ENCODE data around the gene TM9SF1.

DNA sequence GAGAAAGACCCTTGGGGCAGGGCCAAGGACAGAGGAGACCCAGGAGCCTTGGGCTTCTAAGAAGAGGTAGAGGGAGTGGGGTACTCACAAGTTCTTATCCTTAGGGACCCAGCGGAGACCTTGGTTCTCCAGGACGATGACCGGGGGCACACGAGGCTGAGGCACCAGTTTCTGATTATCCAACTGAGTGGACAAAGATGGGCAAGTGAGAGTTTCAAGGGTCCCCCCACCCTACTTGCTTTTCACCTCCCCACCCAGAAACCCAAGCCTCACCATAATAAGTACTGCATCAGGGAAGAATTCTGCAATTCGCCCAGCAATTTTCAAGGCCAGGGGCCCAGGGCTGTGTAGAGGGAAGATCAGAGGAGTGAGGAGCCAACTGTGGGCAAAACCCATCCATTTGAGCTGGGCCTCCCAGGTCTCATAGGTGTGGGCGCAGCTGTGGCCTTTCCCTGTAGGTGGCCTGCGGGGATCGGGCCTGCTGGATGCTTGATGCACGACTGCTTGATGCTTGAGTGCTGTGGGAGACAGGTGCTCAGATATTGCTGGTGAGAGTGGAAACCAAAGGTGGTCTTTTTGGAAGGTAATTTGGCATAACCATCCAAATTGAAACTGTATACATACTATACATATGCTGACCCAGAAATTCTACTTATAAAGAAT, 55.8 kb downstream of the TM9SF1 start:
- TF ChIP-seq, protein P1, sequence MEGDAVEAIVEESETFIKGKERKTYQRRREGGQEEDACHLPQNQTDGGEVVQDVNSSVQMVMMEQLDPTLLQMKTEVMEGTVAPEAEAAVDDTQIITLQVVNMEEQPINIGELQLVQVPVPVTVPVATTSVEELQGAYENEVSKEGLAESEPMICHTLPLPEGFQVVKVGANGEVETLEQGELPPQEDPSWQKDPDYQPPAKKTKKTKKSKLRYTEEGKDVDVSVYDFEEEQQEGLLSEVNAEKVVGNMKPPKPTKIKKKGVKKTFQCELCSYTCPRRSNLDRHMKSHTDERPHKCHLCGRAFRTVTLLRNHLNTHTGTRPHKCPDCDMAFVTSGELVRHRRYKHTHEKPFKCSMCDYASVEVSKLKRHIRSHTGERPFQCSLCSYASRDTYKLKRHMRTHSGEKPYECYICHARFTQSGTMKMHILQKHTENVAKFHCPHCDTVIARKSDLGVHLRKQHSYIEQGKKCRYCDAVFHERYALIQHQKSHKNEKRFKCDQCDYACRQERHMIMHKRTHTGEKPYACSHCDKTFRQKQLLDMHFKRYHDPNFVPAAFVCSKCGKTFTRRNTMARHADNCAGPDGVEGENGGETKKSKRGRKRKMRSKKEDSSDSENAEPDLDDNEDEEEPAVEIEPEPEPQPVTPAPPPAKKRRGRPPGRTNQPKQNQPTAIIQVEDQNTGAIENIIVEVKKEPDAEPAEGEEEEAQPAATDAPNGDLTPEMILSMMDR (IDR thresholded peaks at IDR 0.05), result no peak
- TF ChIP-seq POLR2A (IDR thresholded peaks at IDR 0.05; ENCODE audit: low read depth), result no peak
- no peak for TF ChIP-seq EP300 (IDR thresholded peaks at IDR 0.05)
- no peak for TF ChIP-seq POLR2AphosphoS5 (IDR thresholded peaks at IDR 0.05)

All from esophagus muscularis mucosa (tissue), 4 donors.